G401.6 (cell line): ENCODE results near the gene SOCS6.
"Not testable (repeated sequence)": the region's sequence is repeated elsewhere in the genome, so short reads cannot be mapped to it uniquely, and the experiment has no call there.

Source experiments
- FAIRE-seq: peaks from 2 replicates; lab custom pipeline; 2012; peaks lifted over from hg19 to GRCh38; lab: Jason Lieb, UNC

SOCS6 gene

DNA sequence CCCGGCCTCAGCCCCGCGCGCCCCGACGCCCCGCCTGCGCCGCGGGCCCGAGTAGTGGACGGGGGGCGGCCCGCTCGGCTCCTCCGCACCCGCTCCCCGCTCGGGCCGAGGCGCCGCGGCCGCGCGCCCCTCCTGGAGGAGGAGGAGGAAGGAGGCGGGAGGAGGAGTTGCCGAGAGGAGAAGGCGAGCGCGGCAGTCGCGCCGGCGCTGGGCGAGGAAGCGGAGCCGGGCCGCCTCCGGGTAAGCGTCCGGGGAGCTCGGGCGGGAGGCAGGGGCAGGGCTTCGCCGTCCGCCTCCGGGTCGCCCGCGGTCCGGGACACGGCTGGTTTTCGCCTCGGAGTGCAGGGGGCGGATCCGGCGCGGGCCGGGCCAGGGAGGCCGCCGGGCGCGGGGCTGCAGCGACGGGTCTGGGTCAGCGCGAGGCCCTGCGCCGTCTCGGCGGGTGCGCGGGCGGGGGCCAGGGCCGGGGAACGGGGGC, at the start of gene SOCS6:
Gene SOCS6, plus strand, starts transcription at position 195 of the 478 bp plus-strand sequence. CDS start 35,624 bp downstream, outside the sequence.
- no peak for FAIRE-seq

DNA sequence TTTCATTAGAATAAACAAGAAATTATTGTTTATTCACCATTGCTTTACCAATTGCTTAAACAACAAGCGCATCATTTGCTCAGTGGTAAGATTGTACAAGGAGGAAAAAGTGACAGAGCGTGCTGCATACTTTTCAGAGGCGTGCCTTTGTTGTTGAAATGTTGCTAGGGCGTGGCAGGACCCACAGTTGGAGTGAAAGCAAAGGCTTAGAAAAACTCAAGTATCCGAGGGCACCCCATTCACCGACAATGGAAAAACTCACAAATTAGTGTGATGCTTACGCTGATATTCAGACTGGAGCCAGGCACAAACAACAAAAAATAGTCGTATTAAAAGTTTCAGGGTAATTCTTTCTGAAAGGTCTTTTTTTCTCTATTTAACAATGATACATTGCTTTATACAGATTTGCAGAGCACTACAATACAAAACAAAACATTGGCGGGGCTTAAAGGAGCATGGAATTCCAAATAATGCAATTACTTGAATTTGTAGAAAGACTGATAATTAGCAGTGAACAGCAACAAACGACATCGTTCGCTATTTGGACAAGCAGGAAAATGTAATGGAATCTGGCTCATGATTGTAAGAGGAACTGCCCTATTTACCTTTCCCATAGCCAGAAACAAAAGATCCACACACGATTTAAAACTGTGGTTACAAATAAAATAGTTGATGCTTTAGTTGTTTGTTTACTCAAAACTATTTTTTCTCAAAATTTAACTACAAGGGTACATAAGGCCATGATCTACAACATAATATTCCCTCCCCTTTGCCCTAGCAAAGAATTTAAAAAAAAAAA, 45.5 kb upstream of the SOCS6 start:
- FAIRE-seq, result no peak

DNA sequence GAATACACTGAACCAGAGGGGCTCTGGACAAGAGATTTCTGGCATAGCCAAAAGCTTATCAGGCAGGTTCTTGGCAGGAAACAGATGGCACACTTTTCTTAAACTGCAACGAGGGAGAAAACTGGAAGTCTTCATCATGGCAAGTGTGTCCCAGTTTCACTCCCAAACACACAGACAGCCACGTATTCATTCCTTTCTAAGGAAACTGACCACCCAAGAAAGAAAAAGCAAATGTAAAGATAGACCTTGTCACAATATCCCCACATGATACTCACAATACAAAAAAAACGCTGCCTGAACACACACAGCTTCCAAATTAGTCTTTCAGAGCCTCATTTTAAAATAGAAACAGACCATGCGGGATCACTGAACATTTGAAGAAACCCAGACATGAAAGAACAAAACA, 42.8 kb upstream of the SOCS6 start:
- FAIRE-seq, result no peak

DNA sequence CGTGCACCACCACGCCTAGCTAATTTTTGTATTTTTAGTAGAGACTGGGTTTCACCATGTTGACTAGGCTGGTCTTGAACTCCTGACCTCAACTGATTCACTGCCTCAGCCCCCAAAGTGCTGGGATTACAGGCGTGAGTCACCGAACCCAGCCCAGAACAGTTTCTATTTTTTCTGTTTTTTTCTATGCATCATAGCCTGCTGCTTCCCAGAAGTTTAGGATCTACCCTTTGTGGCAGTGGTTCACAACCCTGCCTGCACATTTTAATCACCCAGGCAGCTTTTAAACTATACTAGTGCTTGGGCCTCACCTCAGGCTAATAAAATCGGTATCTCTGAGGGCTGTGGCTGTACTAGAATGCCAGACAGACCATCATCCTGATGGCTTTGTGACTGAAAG, 39.7 kb upstream of the SOCS6 start:
- no peak for FAIRE-seq

- FAIRE-seq, result not testable (repeated sequence)
Observed at GRCh38 chr18:70249861-70250260, 39.0 kb upstream of the SOCS6 start.

- FAIRE-seq, result no peak
Observed at GRCh38 chr18:70250781-70251180, 38.1 kb upstream of the SOCS6 start.

- FAIRE-seq, result no peak
Observed at GRCh38 chr18:70256184-70256583, 32.7 kb upstream of the SOCS6 start.

DNA sequence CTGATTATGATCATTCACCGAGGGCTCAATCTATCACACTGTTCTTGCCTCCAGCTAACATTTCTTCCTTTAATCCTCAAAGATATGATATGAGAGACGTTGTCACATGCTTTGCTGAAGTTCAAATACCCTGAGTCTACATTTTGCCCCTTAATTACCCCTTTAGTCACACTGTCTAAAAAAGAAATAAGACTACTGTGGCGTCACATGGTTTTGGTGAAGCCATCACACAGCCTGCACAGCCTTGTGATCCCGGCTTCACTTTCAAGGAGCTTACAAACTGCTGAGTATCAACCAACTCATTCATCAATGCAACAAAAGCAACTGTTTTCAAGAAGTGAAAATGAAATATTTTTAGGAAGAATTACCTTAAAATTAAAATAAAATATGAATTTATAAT, 31.9 kb upstream of the SOCS6 start:
- no peak for FAIRE-seq

DNA sequence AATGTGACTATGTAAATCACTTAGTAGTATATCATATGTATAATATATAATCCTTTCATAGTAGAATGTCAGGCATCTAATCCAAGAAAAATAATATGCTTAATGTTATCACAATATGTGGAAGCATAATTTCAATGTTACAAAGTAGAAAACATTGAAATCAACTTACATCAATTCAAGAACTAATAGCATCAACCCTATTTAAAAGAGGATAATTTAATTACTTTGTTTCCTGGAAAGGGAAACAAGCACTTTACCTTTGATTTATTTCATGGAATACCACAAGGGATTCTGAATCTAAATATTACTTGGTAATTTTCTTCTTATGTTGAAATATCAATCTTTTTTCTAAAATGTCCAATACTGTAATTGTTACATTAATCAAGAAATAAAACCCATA, 30.6 kb upstream of the SOCS6 start:
- no peak for FAIRE-seq

- FAIRE-seq, result no peak
Observed at GRCh38 chr18:70260683-70261082, 28.2 kb upstream of the SOCS6 start.

GRCh38 chr18:70261141-70261788, 27.6 kb upstream of the SOCS6 start:
- no peak for FAIRE-seq

- FAIRE-seq, result no peak
Observed at GRCh38 chr18:70263336-70263735, 25.5 kb upstream of the SOCS6 start.

DNA sequence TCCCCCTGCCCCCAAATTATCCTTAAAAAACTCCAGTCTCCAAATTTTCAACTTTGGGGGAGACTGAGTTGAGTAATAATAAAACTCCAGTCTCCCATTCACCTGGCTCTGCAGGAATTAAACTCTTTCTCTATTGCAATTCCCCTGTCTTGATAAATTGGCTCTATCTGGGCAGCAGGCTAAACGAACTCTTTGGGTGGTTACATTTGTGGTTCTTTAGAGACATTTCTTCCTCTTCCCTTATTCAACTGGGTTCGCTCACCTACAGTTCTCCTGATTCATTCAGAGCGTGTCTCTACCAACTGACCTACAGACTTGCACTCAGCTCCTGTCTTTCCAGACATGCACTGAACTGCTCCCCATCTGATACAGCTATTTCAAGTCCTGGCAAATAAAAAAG, 17.1 kb upstream of the SOCS6 start:
- no peak for FAIRE-seq

- FAIRE-seq, result no peak
Observed at GRCh38 chr18:70273021-70273420, 15.8 kb upstream of the SOCS6 start.

DNA sequence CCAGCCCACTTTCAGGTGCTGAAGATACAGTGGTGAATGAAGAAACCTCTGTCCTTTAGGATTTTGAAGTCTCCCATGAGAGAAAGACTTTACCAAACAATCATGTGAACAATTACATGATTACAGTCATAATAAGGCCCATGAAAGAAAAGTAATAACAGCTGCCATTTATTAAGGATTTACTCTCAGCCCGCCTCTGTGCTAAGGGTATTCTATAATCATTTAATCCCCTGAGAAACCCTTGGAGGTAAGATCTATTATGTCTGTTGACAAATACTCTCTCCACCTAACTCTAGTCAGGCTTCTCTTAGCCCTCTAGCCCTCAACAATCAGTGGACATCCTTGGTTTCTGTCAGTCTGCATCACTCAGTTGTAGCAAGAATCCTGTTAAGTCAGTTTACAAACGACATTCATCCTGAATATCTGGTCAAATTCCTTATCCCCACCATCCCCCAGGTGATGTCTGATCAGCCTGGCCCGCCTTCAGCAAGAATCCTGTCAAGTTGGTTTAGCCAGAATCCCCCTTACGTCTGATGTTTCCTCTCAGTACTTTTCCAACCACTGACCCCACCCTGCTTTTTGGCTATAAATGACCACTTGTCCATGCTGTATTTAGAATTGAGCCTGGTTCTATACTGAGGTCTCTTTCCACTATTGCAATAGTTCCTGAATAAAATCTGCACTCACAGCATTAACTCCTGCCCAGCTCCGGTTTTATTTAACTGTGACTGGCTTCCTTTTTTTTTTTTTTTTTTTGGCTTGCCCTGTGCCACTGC, 12.2 kb upstream of the SOCS6 start:
- no peak for FAIRE-seq

DNA sequence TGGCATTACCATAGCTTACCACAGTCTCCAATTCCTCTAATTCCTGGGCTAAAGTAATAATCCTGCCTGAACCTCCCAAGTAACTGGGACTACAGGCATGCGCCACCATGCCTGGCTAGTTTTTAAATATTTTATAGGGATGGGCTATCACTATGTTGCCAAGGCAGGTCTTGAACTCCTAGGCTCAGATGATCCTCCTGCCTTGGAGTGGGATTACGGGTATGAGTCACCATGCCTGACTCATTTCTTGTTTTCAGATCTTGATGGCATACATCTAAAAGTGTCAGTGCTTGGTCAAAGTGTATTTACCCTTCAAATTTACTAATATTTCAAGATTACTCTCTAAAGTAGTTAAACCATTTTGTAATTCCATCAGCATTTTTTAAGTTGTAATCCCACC, 9.4 kb upstream of the SOCS6 start:
- no peak for FAIRE-seq

- no peak for FAIRE-seq
Observed at GRCh38 chr18:70280007-70280925, 8.6 kb upstream of the SOCS6 start.

DNA sequence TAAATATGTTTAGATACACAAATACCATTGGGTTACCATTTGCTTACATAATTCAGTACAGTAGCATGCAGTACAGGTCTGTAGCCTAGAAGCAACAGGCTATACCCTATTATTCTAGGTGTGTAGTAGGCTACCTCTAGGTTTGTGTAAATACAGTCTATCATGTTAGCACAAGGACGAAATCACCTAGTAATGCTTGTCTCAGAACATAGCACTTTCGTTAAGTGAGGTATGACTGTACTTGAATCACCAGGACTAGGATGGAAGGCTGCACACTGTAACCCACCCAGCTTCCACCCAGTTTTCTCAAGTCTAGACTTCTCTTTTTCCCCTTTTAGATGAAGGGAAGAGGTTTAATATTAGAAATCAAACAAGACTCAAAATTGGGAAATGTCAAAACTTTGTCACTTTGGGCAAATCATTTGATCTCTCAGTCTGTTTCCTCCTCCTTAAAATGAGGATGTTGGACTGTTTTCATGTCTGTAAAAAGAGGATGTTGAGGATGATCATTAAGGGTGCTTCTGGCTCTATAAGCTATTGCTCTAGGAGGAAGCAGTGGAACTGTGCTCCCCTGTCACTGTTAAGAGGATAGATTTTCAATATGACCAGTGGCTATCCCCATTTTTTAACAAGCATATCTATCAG, 3.7 kb upstream of the SOCS6 start:
- no peak for FAIRE-seq

GRCh38 chr18:70287731-70288130, 1.1 kb upstream of the SOCS6 start:
- FAIRE-seq, result no peak

GRCh38 chr18:70288171-70288850, 534 bp upstream of the SOCS6 start:
- no peak for FAIRE-seq
